Brain microvascular endothelial cell (primary cell): Measurements from ENCODE around the gene NDUFA6.
"Not testable (repeated sequence)": the region's sequence is repeated elsewhere in the genome, so short reads cannot be mapped to it uniquely, and the experiment has no call there.

ENCODE experiments used
- DNase-seq: peaks from one replicate; pipeline ENCODE4 v3.0.0-alpha.2; 2020
- H3K27ac ChIP-seq: fragments of 250-450 bp; sonication (Bioruptor Pico); 2 replicates; pipeline ENCODE4 v1.5.1; 2020; ENCODE audit warnings: mild to moderate bottlenecking, moderate library complexity
- H3K27me3 ChIP-seq: fragments of 250-450 bp; sonication (Bioruptor Pico); replicated peaks from 2 replicates; pipeline ENCODE4 v1.5.1; 2020; ENCODE audit warnings: mild to moderate bottlenecking
- H3K36me3 ChIP-seq: fragments of 250-450 bp; sonication (Bioruptor Pico); replicated peaks from 2 replicates; pipeline ENCODE4 v1.5.1; 2020; ENCODE audit warnings: mild to moderate bottlenecking
- H3K4me3 ChIP-seq: 2 replicates; pipeline ENCODE4 v1.5.1; 2011; ENCODE audit warnings: low read depth, mild to moderate bottlenecking, control low read depth, low read length, moderate library complexity
- CTCF ChIP-seq: IDR thresholded peaks from 2 replicates; pipeline ENCODE4 v1.5.1; 2011; ENCODE audit warnings: low read depth, mild to moderate bottlenecking, moderate library complexity, low read length, control low read depth, inconsistent platforms; ENCODE audit errors: missing control alignments
- in situ Hi-C: cut with HindIII; loops from 2 replicates; pipeline ENCODE4 v1.10.0; 2017; ENCODE audit warnings: low sequenced_read_pairs, low pct_ligation_motif_present

The NDUFA6 gene

GRCh38 chr22:42132457-42132856 is 41.9 kb upstream of the NDUFA6 start:
- no peak for TF ChIP-seq CTCF
- H3K36me3 ChIP-seq: no peaks in the 10 kb centered on the region
- no peak for DNase-seq
- no peaks in the 10 kb centered on the region for H3K27me3 ChIP-seq
- H3K4me3 ChIP-seq: no peak overlapping the region
- in situ Hi-C loops: no loop called here
- no peak overlapping the region for H3K27ac ChIP-seq

DNA sequence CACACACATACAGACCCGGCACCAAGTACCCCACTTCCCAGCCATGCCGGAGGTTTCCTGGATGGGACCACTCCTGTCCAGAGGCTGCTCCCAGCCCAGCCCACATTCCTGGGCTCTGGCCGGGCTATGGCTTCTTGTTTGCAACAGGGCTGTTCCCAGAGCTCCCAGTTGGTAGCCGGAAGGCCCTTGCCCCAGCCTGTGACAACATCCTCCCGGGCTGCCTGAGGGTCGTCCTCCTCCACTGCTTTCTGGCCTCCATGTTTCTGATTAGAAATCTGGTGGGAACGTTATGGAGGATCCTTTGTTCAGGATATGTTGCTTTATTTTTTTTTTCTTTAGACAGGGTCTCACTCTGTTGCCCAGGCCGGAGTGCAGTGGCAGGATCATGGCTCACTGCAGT is 41.0 kb upstream of the NDUFA6 start:
- TF ChIP-seq CTCF: no peak
- in situ Hi-C loops: no loop called here
- Histone ChIP-seq H3K27ac (no peak overlapping the region), H3K27me3 (no peaks in the 10 kb centered on the region), H3K36me3 (no peaks in the 10 kb centered on the region), H3K4me3 (no peak overlapping the region)
- DNase-seq: no peak

GRCh38 chr22:42130639-42131431 is 40.3 kb upstream of the NDUFA6 start, which contains the start of gene CYP2D6:
TSS of gene CYP2D6 (minus strand) at chr22:42130810. CDS start at chr22:42130791, 19 bp downstream.
- H3K27me3 ChIP-seq, DNase-seq, H3K36me3 ChIP-seq, H3K27ac ChIP-seq, H3K4me3 ChIP-seq, in situ Hi-C loops: not testable (repeated sequence)

DNA sequence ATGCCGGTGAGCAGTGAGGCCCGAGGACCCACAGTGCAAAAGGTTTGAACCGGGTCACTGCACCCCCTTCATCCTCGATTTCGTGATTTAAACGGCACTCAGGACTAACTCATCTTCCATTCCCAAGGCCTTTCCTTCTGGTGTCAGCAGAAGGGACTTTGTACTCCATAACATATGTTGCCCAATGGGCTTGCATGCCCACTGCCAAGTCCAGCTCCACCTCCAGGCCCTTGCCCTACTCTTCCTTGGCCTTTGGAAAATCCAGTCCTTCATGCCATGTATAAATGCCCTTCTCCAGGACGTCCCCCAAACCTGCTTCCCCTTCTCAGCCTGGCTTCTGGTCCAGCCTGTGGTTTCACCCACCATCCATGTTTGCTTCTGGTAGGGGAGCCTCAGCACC is 39.6 kb upstream of the NDUFA6 start:
- H3K4me3 ChIP-seq, H3K27me3 ChIP-seq, in situ Hi-C loops, H3K36me3 ChIP-seq, DNase-seq, H3K27ac ChIP-seq: not testable (repeated sequence)

DNA sequence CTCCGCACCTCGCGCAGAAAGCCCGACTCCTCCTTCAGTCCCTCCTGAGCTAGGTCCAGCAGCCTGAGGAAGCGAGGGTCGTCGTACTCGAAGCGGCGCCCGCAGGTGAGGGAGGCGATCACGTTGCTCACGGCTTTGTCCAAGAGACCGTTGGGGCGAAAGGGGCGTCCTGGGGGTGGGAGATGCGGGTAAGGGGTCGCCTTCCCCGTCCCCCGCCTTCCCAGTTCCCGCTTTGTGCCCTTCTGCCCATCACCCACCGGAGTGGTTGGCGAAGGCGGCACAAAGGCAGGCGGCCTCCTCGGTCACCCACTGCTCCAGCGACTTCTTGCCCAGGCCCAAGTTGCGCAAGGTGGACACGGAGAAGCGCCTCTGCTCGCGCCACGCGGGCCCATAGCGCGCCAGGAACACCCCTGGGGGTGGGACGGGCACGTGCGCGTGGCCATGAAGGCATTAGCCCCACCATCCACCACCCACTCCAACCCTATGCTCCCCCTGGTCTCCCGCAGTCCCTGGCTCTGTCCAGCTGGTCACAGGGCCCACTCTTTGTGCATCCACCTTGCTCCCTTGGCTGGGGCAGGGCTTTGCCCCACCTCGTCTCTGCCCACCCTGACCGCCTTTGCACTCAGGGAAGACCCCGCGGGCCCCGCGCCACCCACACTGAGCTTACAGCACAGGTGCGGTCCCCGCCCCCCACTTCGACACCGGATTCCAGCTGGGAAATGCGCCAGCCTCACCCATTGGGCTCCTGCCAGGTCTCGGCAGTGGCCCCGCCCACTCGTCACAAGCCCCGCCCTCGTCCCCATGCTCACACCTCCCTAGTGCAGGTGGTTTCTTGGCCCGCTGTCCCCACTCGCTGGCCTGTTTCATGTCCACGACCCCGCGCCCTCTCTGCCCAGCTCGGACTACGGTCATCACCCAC is 38.5 kb upstream of the NDUFA6 start:
- DNase-seq: not testable (repeated sequence)

DNA sequence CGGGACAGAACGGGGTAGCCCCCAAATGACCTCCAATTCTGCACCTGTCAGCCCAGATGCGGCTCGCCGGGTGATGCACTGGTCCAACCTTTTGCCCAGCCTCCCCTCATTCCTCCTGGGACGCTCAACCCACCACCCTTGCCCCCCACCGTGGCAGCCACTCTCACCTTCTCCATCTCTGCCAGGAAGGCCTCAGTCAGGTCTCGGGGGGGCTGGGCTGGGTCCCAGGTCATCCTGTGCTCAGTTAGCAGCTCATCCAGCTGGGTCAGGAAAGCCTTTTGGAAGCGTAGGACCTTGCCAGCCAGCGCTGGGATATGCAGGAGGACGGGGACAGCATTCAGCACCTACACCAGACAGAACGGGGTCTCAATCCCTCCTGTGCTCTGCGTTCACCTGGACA is 37.4 kb upstream of the NDUFA6 start:
- in situ Hi-C loops, H3K4me3 ChIP-seq, H3K36me3 ChIP-seq, H3K27ac ChIP-seq, DNase-seq, H3K27me3 ChIP-seq: not testable (repeated sequence)

More for the DNA sequence above, 38.5 kb upstream of the NDUFA6 start:
- H3K4me3 ChIP-seq, H3K27me3 ChIP-seq, H3K36me3 ChIP-seq, in situ Hi-C loops, H3K27ac ChIP-seq: not testable (repeated sequence)

GRCh38 chr22:42127606-42128005 is 37.0 kb upstream of the NDUFA6 start:
- no peak overlapping the region for H3K27ac ChIP-seq
- no peaks in the 10 kb centered on the region for H3K27me3 ChIP-seq
- H3K4me3 ChIP-seq: no peak overlapping the region
- in situ Hi-C loops: no loop called here
- no peaks in the 10 kb centered on the region for H3K36me3 ChIP-seq
- DNase-seq: no peak
- TF ChIP-seq CTCF: no peak

GRCh38 chr22:42123529-42123928 is 33.0 kb upstream of the NDUFA6 start:
- in situ Hi-C loops, H3K36me3 ChIP-seq, DNase-seq, H3K27ac ChIP-seq, H3K27me3 ChIP-seq, H3K4me3 ChIP-seq: not testable (repeated sequence)

- DNase-seq, in situ Hi-C loops, H3K4me3 ChIP-seq, H3K27ac ChIP-seq, H3K27me3 ChIP-seq, H3K36me3 ChIP-seq: not testable (repeated sequence)
These were observed 29.9 kb upstream of the NDUFA6 start for GRCh38 chr22:42120231-42121021.
